Measurements from ENCODE around the gene SLC52A1.
"Not testable (repeated sequence)": the region's sequence is repeated elsewhere in the genome, so short reads cannot be mapped to it uniquely, and the experiment has no call there.

Gene SLC52A1

GRCh38 chr17:5035315-5035714 lies at the start of gene SLC52A1:
Gene SLC52A1, minus strand, starts transcription at chr17:5035426. Its CDS starts 820 bp downstream, at chr17:5034606.
- Histone ChIP-seq H3K27ac (ENCODE audit: low read depth in 2 of 2, low read length in 2 of 2) (no peak within 1 kb of the TSS), H3K9ac (ENCODE audit: low read depth in 1 of 2, low read length in 2 of 2) (peak within 1 kb of the TSS in 1 of 2 donors; percentile 56), H3K4me1 (ENCODE audit: control insufficient read depth in 2 of 2, insufficient read depth in 2 of 2, low read length in 2 of 2) (peaks cover 4 to 6% of the 10 kb centered on the region in 2 donors), H3K36me3 (ENCODE audit: control insufficient read depth in 2 of 2, insufficient read depth in 2 of 2, low read length in 2 of 2) (no peaks in the 10 kb centered on the region), H3K4me3 (ENCODE audit: low read length in 2 of 2) (peak within 1 kb of the TSS; percentile 54 to 58), H3K9me3 (ENCODE audit: control insufficient read depth in 2 of 2, low read length in 2 of 2) (no peaks in the 10 kb centered on the region), H3K27me3 (ENCODE audit: control insufficient read depth in 2 of 2, insufficient read depth in 2 of 2, low read length in 2 of 2) (no peaks in the 10 kb centered on the region)

GRCh38 chr17:5080591-5080990 lies 45.4 kb upstream of the SLC52A1 start:
- H3K4me3 ChIP-seq (ENCODE audit: low read length in 2 of 2), result no peak overlapping the region
- H3K27ac ChIP-seq (ENCODE audit: low read depth in 2 of 2, low read length in 2 of 2), result no peak overlapping the region
- peaks cover 8 to 12% of the 10 kb centered on the region in 2 donors for H3K4me1 ChIP-seq (ENCODE audit: control insufficient read depth in 2 of 2, insufficient read depth in 2 of 2, low read length in 2 of 2)
- peaks cover under 1 to 22% of the 10 kb centered on the region in 2 donors for H3K36me3 ChIP-seq (ENCODE audit: control insufficient read depth in 2 of 2, insufficient read depth in 2 of 2, low read length in 2 of 2)
- H3K27me3 ChIP-seq (ENCODE audit: control insufficient read depth in 2 of 2, insufficient read depth in 2 of 2, low read length in 2 of 2), result no peaks in the 10 kb centered on the region
- H3K9ac ChIP-seq (ENCODE audit: low read depth in 1 of 2, low read length in 2 of 2), result no peak overlapping the region
- peaks cover 6 to 7% of the 10 kb centered on the region in 2 donors for H3K9me3 ChIP-seq (ENCODE audit: control insufficient read depth in 2 of 2, low read length in 2 of 2)

- H3K4me1 ChIP-seq (ENCODE audit: control insufficient read depth in 2 of 2, insufficient read depth in 2 of 2, low read length in 2 of 2), result peaks cover 8 to 12% of the 10 kb centered on the region in 2 donors
- H3K27me3 ChIP-seq (ENCODE audit: control insufficient read depth in 2 of 2, insufficient read depth in 2 of 2, low read length in 2 of 2), result no peaks in the 10 kb centered on the region
- peak within 1 kb of the TSS; percentile 91 to 97 for H3K4me3 ChIP-seq (ENCODE audit: low read length in 2 of 2)
- peak within 1 kb of the TSS; percentile 77 to 89 for H3K9ac ChIP-seq (ENCODE audit: low read depth in 1 of 2, low read length in 2 of 2)
- H3K9me3 ChIP-seq (ENCODE audit: control insufficient read depth in 2 of 2, low read length in 2 of 2), result peaks cover 2 to 3% of the 10 kb centered on the region in 2 donors
- peaks cover 0 to 13% of the 10 kb centered on the region in 2 donors for H3K36me3 ChIP-seq (ENCODE audit: control insufficient read depth in 2 of 2, insufficient read depth in 2 of 2, low read length in 2 of 2)
- H3K27ac ChIP-seq (ENCODE audit: low read depth in 2 of 2, low read length in 2 of 2), result peak within 1 kb of the TSS; percentile 88 to 90
These were observed 43.1 kb upstream of the SLC52A1 start, which contains the start of gene ZFP3 for GRCh38 chr17:5078106-5079028. Gene ZFP3, plus strand, starts transcription at chr17:5078467. Its CDS starts 13,038 bp downstream, at chr17:5091505.

- peaks cover 1 to 2% of the 10 kb centered on the region in 2 donors for H3K9me3 ChIP-seq (ENCODE audit: control insufficient read depth in 2 of 2, low read length in 2 of 2)
- H3K36me3 ChIP-seq (ENCODE audit: control insufficient read depth in 2 of 2, insufficient read depth in 2 of 2, low read length in 2 of 2), result peaks cover 0 to 9% of the 10 kb centered on the region in 2 donors
- peaks cover 8 to 12% of the 10 kb centered on the region in 2 donors for H3K4me1 ChIP-seq (ENCODE audit: control insufficient read depth in 2 of 2, insufficient read depth in 2 of 2, low read length in 2 of 2)
- H3K27ac ChIP-seq (ENCODE audit: low read depth in 2 of 2, low read length in 2 of 2), result peak overlapping the region; percentile 88 to 90
- H3K9ac ChIP-seq (ENCODE audit: low read depth in 1 of 2, low read length in 2 of 2), result peak overlapping the region; percentile 77 to 89
- H3K27me3 ChIP-seq (ENCODE audit: control insufficient read depth in 2 of 2, insufficient read depth in 2 of 2, low read length in 2 of 2), result no peaks in the 10 kb centered on the region
- peak overlapping the region; percentile 91 to 97 for H3K4me3 ChIP-seq (ENCODE audit: low read length in 2 of 2)
These were observed 42.5 kb upstream of the SLC52A1 start for GRCh38 chr17:5077781-5078105.

GRCh38 chr17:5077275-5077674 lies 42.0 kb upstream of the SLC52A1 start:
- Histone ChIP-seq H3K27ac (ENCODE audit: low read depth in 2 of 2, low read length in 2 of 2) (peak overlapping the region in 1 of 2 donors; percentile 90), H3K4me1 (ENCODE audit: control insufficient read depth in 2 of 2, insufficient read depth in 2 of 2, low read length in 2 of 2) (peaks cover 8 to 12% of the 10 kb centered on the region in 2 donors), H3K4me3 (ENCODE audit: low read length in 2 of 2) (peak overlapping the region; percentile 91 to 97)
- not testable (repeated sequence) for H3K36me3 ChIP-seq (ENCODE audit: control insufficient read depth in 2 of 2, insufficient read depth in 2 of 2, low read length in 2 of 2); H3K27me3 ChIP-seq (ENCODE audit: control insufficient read depth in 2 of 2, insufficient read depth in 2 of 2, low read length in 2 of 2); H3K9ac ChIP-seq (ENCODE audit: low read depth in 1 of 2, low read length in 2 of 2); H3K9me3 ChIP-seq (ENCODE audit: control insufficient read depth in 2 of 2, low read length in 2 of 2)

GRCh38 chr17:5075472-5075871 lies 40.2 kb upstream of the SLC52A1 start:
- not testable (repeated sequence) for H3K9ac ChIP-seq (ENCODE audit: low read depth in 1 of 2, low read length in 2 of 2); H3K9me3 ChIP-seq (ENCODE audit: control insufficient read depth in 2 of 2, low read length in 2 of 2); H3K27me3 ChIP-seq (ENCODE audit: control insufficient read depth in 2 of 2, insufficient read depth in 2 of 2, low read length in 2 of 2); H3K27ac ChIP-seq (ENCODE audit: low read depth in 2 of 2, low read length in 2 of 2); H3K36me3 ChIP-seq (ENCODE audit: control insufficient read depth in 2 of 2, insufficient read depth in 2 of 2, low read length in 2 of 2); H3K4me3 ChIP-seq (ENCODE audit: low read length in 2 of 2)
- H3K4me1 ChIP-seq (ENCODE audit: control insufficient read depth in 2 of 2, insufficient read depth in 2 of 2, low read length in 2 of 2), result peaks cover 8 to 12% of the 10 kb centered on the region in 2 donors

- no peaks in the 10 kb centered on the region for H3K27me3 ChIP-seq (ENCODE audit: control insufficient read depth in 2 of 2, insufficient read depth in 2 of 2, low read length in 2 of 2)
- no peak overlapping the region for H3K4me3 ChIP-seq (ENCODE audit: low read length in 2 of 2)
- no peaks in the 10 kb centered on the region for H3K36me3 ChIP-seq (ENCODE audit: control insufficient read depth in 2 of 2, insufficient read depth in 2 of 2, low read length in 2 of 2)
- no peaks in the 10 kb centered on the region for H3K9me3 ChIP-seq (ENCODE audit: control insufficient read depth in 2 of 2, low read length in 2 of 2)
- H3K4me1 ChIP-seq (ENCODE audit: control insufficient read depth in 2 of 2, insufficient read depth in 2 of 2, low read length in 2 of 2), result no peaks in the 10 kb centered on the region
- no peak overlapping the region for H3K9ac ChIP-seq (ENCODE audit: low read depth in 1 of 2, low read length in 2 of 2)
- H3K27ac ChIP-seq (ENCODE audit: low read depth in 2 of 2, low read length in 2 of 2), result no peak overlapping the region
These were observed 34.5 kb upstream of the SLC52A1 start for GRCh38 chr17:5069724-5070123.

- Histone ChIP-seq H3K27ac (ENCODE audit: low read depth in 2 of 2, low read length in 2 of 2) (no peak overlapping the region), H3K4me1 (ENCODE audit: control insufficient read depth in 2 of 2, insufficient read depth in 2 of 2, low read length in 2 of 2) (no peaks in the 10 kb centered on the region), H3K27me3 (ENCODE audit: control insufficient read depth in 2 of 2, insufficient read depth in 2 of 2, low read length in 2 of 2) (no peaks in the 10 kb centered on the region), H3K4me3 (ENCODE audit: low read length in 2 of 2) (no peak overlapping the region), H3K9me3 (ENCODE audit: control insufficient read depth in 2 of 2, low read length in 2 of 2) (no peaks in the 10 kb centered on the region), H3K36me3 (ENCODE audit: control insufficient read depth in 2 of 2, insufficient read depth in 2 of 2, low read length in 2 of 2) (no peaks in the 10 kb centered on the region), H3K9ac (ENCODE audit: low read depth in 1 of 2, low read length in 2 of 2) (no peak overlapping the region)
These were observed 33.0 kb upstream of the SLC52A1 start for GRCh38 chr17:5068236-5068635.

- Histone ChIP-seq H3K36me3 (ENCODE audit: control insufficient read depth in 2 of 2, insufficient read depth in 2 of 2, low read length in 2 of 2) (no peaks in the 10 kb centered on the region), H3K27me3 (ENCODE audit: control insufficient read depth in 2 of 2, insufficient read depth in 2 of 2, low read length in 2 of 2) (no peaks in the 10 kb centered on the region), H3K27ac (ENCODE audit: low read depth in 2 of 2, low read length in 2 of 2) (no peak overlapping the region), H3K4me3 (ENCODE audit: low read length in 2 of 2) (no peak overlapping the region), H3K9ac (ENCODE audit: low read depth in 1 of 2, low read length in 2 of 2) (no peak overlapping the region), H3K9me3 (ENCODE audit: control insufficient read depth in 2 of 2, low read length in 2 of 2) (no peaks in the 10 kb centered on the region), H3K4me1 (ENCODE audit: control insufficient read depth in 2 of 2, insufficient read depth in 2 of 2, low read length in 2 of 2) (no peaks in the 10 kb centered on the region)
These were observed 30.1 kb upstream of the SLC52A1 start for GRCh38 chr17:5065227-5065744.

- no peak overlapping the region for H3K9ac ChIP-seq (ENCODE audit: low read depth in 1 of 2, low read length in 2 of 2)
- H3K4me3 ChIP-seq (ENCODE audit: low read length in 2 of 2), result no peak overlapping the region
- no peaks in the 10 kb centered on the region for H3K27me3 ChIP-seq (ENCODE audit: control insufficient read depth in 2 of 2, insufficient read depth in 2 of 2, low read length in 2 of 2)
- H3K9me3 ChIP-seq (ENCODE audit: control insufficient read depth in 2 of 2, low read length in 2 of 2), result no peaks in the 10 kb centered on the region
- H3K36me3 ChIP-seq (ENCODE audit: control insufficient read depth in 2 of 2, insufficient read depth in 2 of 2, low read length in 2 of 2), result no peaks in the 10 kb centered on the region
- H3K4me1 ChIP-seq (ENCODE audit: control insufficient read depth in 2 of 2, insufficient read depth in 2 of 2, low read length in 2 of 2), result no peaks in the 10 kb centered on the region
- no peak overlapping the region for H3K27ac ChIP-seq (ENCODE audit: low read depth in 2 of 2, low read length in 2 of 2)
These were observed 20.3 kb upstream of the SLC52A1 start for GRCh38 chr17:5055543-5055942.

Data from mucosa of rectum (tissue), 2 donors.